Ishikawa (cell line): Measurements from ENCODE around the gene CD180.

Experiments
- CEBPB ChIP-seq: IDR thresholded peaks from 2 replicates; pipeline ENCODE4 v1.6.1; 2012
- CREB1 ChIP-seq: IDR thresholded peaks from 2 replicates; pipeline ENCODE4 v1.6.1; 2012; ENCODE audit warnings: low read depth
- EGR1 ChIP-seq: IDR thresholded peaks from 2 replicates; pipeline ENCODE4 v1.6.1; 2012
- EP300 ChIP-seq: IDR thresholded peaks from 2 replicates; pipeline ENCODE4 v1.6.1; 2012; ENCODE audit warnings: borderline replicate concordance
- FOXM1 ChIP-seq: IDR thresholded peaks from 2 replicates; pipeline ENCODE4 v1.6.1; 2012; ENCODE audit warnings: low read depth, borderline replicate concordance
- NFIC ChIP-seq: IDR thresholded peaks from 2 replicates; pipeline ENCODE4 v1.6.1; 2012
- RAD21 ChIP-seq: IDR thresholded peaks from 2 replicates; pipeline ENCODE4 v1.6.1; 2012; ENCODE audit warnings: low read depth
- TAF1 ChIP-seq: IDR thresholded peaks from 2 replicates; pipeline ENCODE4 v1.6.1; 2012; ENCODE audit warnings: low read depth, mild to moderate bottlenecking
- TCF12 ChIP-seq: IDR thresholded peaks from 2 replicates; pipeline ENCODE4 v1.6.1; 2012; ENCODE audit warnings: low read depth
- TEAD4 ChIP-seq: IDR thresholded peaks from 2 replicates; pipeline ENCODE4 v1.6.1; 2012
- YY1 ChIP-seq: IDR thresholded peaks from 2 replicates; pipeline ENCODE4 v1.6.1; 2012; ENCODE audit warnings: low read depth
- ZBTB7A ChIP-seq: IDR thresholded peaks from 2 replicates; pipeline ENCODE4 v1.6.1; 2012; ENCODE audit warnings: low read depth
- TF ChIP-seq, protein P1 (sequence below): IDR thresholded peaks from 2 replicates; pipeline ENCODE4 v1.6.1; 2012; ENCODE audit warnings: low read depth, mild to moderate bottlenecking
- TF ChIP-seq, protein P2 (sequence below): IDR thresholded peaks from 2 replicates; pipeline ENCODE4 v1.6.1; 2012
- TF ChIP-seq, protein P3 (sequence below): IDR thresholded peaks from 2 replicates; pipeline ENCODE4 v1.6.1; 2012

CD180 gene

DNA sequence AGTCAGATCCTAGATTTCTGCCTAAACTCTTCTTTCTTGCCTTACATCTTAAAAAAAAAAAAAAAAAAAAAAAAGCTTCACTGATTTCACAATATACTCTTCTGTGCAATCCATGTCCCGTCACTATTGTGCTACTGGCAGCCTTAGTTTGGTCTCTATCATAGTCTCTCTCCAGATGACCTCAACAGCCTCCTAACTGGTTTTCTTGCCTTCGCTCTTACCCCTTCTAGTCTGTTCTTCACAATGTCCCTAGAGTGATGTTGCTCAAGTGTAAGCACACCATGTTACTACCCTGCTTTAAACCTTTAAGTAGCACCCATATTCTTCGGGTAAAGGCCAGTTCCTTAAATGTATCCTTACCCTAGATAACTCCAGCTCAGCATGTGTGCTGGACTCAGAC lies 25.8 kb downstream of the CD180 start:
- no peak for TF ChIP-seq CREB1
- no peak for TF ChIP-seq EGR1
- TF ChIP-seq EP300, result no peak
- TF ChIP-seq, protein P1, sequence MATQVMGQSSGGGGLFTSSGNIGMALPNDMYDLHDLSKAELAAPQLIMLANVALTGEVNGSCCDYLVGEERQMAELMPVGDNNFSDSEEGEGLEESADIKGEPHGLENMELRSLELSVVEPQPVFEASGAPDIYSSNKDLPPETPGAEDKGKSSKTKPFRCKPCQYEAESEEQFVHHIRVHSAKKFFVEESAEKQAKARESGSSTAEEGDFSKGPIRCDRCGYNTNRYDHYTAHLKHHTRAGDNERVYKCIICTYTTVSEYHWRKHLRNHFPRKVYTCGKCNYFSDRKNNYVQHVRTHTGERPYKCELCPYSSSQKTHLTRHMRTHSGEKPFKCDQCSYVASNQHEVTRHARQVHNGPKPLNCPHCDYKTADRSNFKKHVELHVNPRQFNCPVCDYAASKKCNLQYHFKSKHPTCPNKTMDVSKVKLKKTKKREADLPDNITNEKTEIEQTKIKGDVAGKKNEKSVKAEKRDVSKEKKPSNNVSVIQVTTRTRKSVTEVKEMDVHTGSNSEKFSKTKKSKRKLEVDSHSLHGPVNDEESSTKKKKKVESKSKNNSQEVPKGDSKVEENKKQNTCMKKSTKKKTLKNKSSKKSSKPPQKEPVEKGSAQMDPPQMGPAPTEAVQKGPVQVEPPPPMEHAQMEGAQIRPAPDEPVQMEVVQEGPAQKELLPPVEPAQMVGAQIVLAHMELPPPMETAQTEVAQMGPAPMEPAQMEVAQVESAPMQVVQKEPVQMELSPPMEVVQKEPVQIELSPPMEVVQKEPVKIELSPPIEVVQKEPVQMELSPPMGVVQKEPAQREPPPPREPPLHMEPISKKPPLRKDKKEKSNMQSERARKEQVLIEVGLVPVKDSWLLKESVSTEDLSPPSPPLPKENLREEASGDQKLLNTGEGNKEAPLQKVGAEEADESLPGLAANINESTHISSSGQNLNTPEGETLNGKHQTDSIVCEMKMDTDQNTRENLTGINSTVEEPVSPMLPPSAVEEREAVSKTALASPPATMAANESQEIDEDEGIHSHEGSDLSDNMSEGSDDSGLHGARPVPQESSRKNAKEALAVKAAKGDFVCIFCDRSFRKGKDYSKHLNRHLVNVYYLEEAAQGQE, result no peak
- no peak for TF ChIP-seq YY1
- no peak for TF ChIP-seq NFIC
- no peak for TF ChIP-seq RAD21
- TF ChIP-seq FOXM1, result no peak
- TF ChIP-seq CEBPB, result no peak
- TF ChIP-seq, protein P2, sequence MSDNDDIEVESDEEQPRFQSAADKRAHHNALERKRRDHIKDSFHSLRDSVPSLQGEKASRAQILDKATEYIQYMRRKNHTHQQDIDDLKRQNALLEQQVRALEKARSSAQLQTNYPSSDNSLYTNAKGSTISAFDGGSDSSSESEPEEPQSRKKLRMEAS, result no peak
- no peak for TF ChIP-seq TCF12
- TF ChIP-seq ZBTB7A, result no peak

DNA sequence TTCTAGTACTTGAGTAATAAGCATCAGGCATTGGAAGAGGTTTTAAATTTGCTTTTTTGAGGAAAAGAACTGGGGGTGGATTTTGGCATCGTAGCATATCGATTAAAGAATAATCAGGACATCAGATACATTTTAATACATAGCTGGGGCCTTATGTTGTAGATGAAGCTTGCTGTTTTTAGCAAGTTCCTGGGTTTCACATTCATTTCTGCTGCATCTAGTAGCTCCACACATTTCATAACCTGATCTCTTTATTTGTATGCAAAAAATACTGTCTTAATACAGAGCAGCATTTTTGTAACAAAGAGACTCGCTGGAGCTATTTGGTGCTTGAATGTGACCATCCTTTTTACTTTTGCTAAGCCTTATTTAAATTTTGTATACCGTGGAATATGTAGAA lies 28.5 kb downstream of the CD180 start:
- TF ChIP-seq YY1, result no peak

DNA sequence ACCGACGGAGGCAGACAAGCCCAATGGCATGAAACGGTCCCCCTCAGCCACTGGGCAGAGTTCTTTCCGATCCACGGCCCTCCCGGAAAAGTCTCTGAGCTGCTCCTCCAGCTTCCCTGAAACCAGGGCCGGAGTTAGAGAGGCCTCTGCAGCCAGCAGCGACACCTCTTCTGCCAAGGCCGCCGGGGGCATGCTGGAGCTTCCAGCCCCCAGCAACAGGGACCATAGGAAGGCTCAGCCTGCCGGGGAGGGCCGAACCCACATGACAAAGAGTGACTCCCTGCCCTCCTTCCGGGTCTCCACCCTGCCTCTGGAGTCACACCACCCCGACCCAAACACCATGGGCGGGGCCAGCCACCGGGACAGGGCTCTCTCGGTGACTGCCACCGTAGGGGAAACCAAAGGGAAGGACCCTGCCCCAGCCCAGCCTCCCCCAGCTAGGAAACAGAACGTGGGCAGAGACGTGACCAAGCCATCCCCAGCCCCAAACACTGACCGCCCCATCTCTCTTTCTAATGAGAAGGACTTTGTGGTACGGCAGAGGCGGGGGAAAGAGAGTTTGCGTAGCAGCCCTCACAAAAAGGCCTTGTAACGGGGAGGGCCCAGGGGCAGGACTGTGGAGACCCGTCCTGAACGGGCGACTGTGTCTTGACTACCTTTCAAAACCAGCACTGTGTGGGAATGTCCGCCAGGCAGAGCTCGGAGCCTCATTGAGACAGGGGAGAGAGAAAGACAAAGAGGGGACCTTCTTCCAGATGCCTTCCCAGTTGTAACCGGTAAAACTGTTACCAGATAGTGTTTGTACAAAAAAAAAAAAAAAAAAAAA lies 29.9 kb downstream of the CD180 start:
- no peak for TF ChIP-seq FOXM1
- no peak for TF ChIP-seq TEAD4
- no peak for TF ChIP-seq CREB1
- no peak for TF ChIP-seq YY1
- TF ChIP-seq CEBPB, result no peak
- TF ChIP-seq EGR1, result no peak
- TF ChIP-seq, protein P2, result no peak
- TF ChIP-seq RAD21, result no peak

DNA sequence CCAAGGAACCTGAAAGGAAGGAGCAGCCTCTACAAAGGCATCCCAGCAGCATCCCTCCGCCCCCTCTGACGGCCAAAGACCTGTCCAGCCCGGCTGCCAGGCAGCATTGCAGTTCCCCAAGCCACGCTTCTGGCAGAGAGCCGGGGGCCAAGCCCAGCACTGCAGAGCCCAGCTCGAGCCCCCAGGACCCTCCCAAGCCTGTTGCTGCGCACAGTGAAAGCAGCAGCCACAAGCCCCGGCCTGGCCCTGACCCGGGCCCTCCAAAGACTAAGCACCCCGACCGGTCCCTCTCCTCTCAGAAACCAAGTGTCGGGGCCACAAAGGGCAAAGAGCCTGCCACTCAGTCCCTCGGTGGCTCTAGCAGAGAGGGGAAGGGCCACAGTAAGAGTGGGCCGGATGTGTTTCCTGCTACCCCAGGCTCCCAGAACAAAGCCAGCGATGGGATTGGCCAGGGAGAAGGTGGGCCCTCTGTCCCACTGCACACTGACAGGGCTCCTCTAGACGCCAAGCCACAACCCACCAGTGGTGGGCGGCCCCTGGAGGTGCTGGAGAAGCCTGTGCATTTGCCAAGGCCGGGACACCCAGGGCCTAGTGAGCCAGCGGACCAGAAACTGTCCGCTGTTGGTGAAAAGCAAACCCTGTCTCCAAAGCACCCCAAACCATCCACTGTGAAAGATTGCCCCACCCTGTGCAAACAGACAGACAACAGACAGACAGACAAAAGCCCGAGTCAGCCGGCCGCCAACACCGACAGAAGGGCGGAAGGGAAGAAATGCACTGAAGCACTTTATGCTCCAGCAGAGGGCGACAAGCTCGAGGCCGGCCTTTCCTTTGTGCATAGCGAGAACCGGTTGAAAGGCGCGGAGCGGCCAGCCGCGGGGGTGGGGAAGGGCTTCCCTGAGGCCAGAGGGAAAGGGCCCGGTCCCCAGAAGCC lies 30.8 kb downstream of the CD180 start:
- TF ChIP-seq TAF1, result no peak
- TF ChIP-seq EP300, result no peak
- TF ChIP-seq TEAD4, result no peak
- TF ChIP-seq TCF12, result no peak
- no peak for TF ChIP-seq FOXM1
- TF ChIP-seq, protein P2, result no peak
- TF ChIP-seq NFIC, result no peak
- no peak for TF ChIP-seq RAD21

DNA sequence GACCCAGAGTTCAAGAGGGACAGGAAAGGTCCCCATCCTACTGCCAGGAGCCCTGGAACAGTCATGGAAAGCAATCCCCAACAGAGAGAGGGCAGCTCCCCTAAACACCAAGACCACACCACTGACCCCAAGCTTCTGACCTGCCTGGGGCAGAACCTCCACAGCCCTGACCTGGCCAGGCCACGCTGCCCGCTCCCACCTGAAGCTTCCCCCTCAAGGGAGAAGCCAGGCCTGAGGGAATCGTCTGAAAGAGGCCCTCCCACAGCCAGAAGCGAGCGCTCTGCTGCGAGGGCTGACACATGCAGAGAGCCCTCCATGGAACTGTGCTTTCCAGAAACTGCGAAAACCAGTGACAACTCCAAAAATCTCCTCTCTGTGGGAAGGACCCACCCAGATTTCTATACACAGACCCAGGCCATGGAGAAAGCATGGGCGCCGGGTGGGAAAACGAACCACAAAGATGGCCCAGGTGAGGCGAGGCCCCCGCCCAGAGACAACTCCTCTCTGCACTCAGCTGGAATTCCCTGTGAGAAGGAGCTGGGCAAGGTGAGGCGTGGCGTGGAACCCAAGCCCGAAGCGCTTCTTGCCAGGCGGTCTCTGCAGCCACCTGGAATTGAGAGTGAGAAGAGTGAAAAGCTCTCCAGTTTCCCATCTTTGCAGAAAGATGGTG lies 31.6 kb downstream of the CD180 start:
- TF ChIP-seq TCF12 (no peak), CEBPB (no peak), RAD21 (no peak)
- TF ChIP-seq, protein P3, sequence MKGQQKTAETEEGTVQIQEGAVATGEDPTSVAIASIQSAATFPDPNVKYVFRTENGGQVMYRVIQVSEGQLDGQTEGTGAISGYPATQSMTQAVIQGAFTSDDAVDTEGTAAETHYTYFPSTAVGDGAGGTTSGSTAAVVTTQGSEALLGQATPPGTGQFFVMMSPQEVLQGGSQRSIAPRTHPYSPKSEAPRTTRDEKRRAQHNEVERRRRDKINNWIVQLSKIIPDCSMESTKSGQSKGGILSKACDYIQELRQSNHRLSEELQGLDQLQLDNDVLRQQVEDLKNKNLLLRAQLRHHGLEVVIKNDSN, result no peak

DNA sequence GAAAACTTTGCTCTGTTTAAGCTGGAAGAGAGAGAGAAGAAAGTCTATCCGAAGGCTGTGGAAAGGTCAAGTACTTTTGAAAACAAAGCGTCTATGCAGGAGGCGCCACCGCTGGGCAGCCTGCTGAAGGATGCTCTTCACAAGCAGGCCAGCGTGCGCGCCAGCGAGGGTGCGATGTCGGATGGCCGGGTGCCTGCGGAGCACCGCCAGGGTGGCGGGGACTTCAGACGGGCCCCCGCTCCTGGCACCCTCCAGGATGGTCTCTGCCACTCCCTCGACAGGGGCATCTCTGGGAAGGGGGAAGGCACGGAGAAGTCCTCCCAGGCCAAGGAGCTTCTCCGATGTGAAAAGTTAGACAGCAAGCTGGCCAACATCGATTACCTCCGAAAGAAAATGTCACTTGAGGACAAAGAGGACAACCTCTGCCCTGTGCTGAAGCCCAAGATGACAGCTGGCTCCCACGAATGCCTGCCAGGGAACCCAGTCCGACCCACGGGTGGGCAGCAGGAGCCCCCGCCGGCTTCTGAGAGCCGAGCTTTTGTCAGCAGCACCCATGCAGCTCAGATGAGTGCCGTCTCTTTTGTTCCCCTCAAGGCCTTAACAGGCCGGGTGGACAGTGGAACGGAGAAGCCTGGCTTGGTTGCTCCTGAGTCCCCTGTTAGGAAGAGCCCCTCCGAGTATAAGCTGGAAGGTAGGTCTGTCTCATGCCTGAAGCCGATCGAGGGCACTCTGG lies 32.6 kb downstream of the CD180 start:
- TF ChIP-seq RAD21 (no peak), ZBTB7A (no peak), NFIC (no peak), TAF1 (no peak), TEAD4 (no peak), YY1 (no peak), CREB1 (no peak), CEBPB (no peak), EP300 (no peak), TCF12 (no peak), EGR1 (no peak)
- TF ChIP-seq, protein P3, result no peak
- TF ChIP-seq, protein P1, result no peak
- TF ChIP-seq, protein P2, result no peak
